GM12873 (cell line): ENCODE data around the gene SLC35A4.

ENCODE experiments used
- TF ChIP-seq, protein P1 (sequence below): IDR thresholded peaks from 2 replicates; pipeline ENCODE4 v1.5.1; 2012; ENCODE audit warnings: low read depth, mild to moderate bottlenecking, moderate library complexity, low read length, control low read depth; ENCODE audit not compliant: insufficient read depth; ENCODE audit errors: missing control alignments

Gene SLC35A4

DNA sequence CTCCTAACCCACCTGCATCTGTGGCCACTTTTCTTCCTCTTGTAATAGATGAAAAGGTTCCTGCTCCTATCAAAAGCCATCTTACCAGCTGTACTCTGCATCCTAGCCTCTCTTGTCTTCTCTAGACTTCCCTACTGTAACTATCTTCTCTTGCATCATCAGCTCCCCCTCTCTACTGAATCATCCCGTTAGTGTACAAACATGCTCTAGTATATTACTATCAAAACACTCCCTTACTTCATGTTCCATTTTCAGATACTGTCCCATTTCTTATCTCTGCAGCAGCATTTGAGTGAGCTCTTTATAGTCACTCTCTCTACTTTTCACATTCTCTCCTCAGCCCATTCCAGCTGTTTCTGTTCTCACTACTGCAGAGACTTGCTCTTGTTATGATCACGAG is 10.2 kb upstream of the SLC35A4 start:
- TF ChIP-seq, protein P1, sequence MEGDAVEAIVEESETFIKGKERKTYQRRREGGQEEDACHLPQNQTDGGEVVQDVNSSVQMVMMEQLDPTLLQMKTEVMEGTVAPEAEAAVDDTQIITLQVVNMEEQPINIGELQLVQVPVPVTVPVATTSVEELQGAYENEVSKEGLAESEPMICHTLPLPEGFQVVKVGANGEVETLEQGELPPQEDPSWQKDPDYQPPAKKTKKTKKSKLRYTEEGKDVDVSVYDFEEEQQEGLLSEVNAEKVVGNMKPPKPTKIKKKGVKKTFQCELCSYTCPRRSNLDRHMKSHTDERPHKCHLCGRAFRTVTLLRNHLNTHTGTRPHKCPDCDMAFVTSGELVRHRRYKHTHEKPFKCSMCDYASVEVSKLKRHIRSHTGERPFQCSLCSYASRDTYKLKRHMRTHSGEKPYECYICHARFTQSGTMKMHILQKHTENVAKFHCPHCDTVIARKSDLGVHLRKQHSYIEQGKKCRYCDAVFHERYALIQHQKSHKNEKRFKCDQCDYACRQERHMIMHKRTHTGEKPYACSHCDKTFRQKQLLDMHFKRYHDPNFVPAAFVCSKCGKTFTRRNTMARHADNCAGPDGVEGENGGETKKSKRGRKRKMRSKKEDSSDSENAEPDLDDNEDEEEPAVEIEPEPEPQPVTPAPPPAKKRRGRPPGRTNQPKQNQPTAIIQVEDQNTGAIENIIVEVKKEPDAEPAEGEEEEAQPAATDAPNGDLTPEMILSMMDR = no peak

DNA sequence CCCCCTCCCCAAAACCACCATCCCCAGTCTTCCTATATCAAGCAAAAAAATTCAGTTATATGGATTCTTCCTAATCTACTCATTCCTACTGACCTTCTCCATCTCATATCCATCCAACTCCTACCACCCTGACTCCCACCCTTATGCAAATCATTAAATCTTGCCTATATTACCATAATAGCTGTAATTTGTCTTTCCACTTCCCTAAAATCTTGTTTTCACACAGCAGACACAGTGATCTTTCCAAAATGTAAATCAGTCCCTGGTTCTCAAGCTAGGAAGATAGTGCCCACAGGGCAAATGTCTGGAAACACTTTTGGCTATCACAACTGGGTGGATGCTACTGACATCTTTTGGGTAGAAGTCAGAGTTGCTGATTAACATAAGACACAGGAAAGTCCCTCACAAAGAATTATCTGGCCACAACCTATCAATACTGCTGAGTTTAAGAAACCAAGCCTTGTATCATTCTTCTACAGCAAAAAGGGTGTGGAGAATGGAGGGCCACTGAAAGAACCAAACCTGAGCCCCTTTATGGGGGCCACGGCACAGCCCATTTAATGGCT is 8.8 kb upstream of the SLC35A4 start:
- TF ChIP-seq, protein P1 = no peak

DNA sequence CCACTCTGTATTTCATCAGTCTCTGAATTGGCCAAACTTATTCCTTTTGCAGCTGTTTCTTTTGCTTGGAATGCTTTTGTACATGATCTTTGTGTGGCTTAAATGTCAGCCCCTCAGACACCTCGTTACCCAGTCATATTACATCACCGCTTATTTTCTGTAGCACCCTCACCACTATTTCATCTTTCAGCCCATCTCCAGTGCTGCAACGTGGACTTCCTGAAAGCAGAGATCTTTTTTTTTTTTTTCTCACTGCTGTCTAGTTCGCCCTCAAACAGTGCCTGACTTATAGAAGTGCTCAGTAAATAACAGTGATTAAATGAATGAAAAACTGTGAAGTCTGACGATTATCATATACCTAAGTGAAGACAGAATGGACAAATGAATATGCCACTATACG is 8.2 kb upstream of the SLC35A4 start:
- TF ChIP-seq, protein P1 = no peak

DNA sequence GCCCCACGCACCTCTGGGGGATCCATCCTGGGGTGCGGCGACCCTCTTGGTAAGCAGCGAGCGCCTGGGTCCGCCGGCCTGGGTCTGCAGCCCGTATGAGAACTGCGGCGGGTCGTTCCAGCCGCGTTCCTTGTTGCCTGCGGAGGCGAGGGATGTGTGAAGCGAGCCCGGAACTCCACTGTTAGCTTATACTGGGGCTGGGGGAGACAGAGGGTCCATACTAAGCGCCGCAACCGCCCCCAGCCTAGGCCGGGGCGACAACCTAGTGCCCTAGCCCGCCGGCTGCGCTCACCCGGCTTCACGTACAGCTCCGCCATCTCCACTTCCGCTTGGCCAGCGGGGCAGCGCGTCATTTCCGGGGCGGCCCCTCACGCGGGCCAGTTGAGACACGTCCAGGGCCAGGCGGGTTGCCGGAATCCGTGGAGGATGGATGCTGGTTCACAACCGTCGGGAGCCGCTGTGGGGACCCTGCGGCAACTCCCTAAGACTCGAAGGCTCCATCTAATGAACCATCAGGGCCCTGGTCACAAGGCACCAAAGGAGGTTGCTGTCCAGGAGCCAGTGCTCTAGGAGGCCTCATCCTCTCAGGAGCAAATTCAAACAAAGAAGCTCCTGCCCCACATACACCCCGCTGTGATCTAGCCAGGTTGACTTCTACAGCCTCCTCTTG is 7.4 kb upstream of the SLC35A4 start, which contains the start of gene SRA1:
Gene SRA1, minus strand, starts transcription at position 338 of the 670 bp plus-strand sequence. Its CDS starts 21 bp downstream, at position 317.
- TF ChIP-seq, protein P1 = no peak

DNA sequence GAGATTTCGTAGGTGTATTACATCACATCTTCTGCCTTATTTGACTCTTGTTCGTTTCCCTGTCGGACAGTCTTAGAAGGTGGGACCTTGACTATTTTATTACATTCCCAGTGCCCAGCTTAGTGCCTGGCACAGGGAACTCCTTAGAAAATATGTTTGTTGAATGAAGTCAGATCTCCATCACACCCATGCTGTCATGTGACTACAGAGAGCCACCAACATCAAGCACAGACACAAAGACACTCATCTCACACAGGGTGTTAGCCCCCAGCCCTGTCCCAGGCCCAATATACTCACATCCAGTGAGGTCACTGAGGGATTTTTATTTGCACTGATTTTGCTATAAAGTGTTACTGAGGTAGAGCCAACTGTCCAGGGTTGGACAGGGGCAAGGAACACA is 6.7 kb upstream of the SLC35A4 start:
- TF ChIP-seq, protein P1 = no peak

DNA sequence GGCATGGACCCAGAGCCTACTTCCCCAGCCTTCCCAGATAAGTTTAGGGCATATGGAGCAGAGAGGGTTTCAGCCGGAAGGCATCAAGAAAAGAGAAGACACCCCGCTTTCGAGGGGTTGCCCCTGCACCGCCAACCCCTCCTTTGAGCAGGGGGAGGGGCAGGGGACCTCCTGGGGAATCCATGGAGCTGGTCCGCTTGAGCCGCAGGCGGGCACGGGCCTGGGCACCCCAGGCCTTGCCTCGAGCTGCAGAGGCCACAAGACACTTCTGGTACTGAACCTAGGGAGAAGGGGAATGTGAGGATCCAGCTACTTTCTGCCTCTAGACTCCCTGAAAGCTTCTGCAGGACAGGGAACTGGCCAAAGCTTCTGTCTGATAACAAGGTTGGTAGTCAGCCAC is 6.1 kb upstream of the SLC35A4 start:
- TF ChIP-seq, protein P1 = no peak

DNA sequence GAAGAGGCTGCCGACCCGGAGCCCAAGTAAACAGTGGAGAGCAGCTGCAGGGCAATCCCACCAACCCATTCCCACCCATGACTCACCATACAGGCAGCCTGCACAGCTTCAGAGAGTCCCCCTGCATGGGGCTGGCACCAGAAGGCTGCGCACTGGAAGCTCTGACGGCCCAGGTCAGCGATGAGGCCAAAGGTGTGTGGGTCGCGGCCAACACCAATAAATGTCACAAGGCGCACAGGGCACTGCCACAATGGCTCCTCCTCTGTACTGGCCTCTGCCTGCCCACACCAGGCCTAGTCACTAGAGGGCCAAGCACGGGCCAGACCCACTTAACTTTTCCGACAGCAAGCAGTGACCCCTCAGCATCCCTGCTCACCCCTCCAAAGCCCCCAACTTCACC is 4.4 kb upstream of the SLC35A4 start:
- TF ChIP-seq, protein P1 = no peak
